Retinal pigment epithelial cell (primary cell): Measurements from ENCODE around the gene DYNLRB1.
"Not testable (repeated sequence)": the region's sequence is repeated elsewhere in the genome, so short reads cannot be mapped to it uniquely, and the experiment has no call there.

Experiments
- DNase-seq: peaks from one replicate; pipeline ENCODE4 v3.0.0-alpha.2; 2010; ENCODE audit warnings: low read depth
- H3K4me3 ChIP-seq: 2 replicates; pipeline ENCODE4 v1.5.1; 2011; ENCODE audit warnings: mild to moderate bottlenecking, low read length, control low read depth, moderate library complexity
- CTCF ChIP-seq: conservative IDR thresholded peaks from 2 replicates; pipeline ENCODE4 v1.5.1; 2011; ENCODE audit warnings: low read depth, low read length, control low read depth, inconsistent platforms

Gene DYNLRB1

GRCh38 chr20:34500823-34501222 is 15.4 kb upstream of the DYNLRB1 start:
- no peak overlapping the region for H3K4me3 ChIP-seq
- TF ChIP-seq CTCF = no peak
- DNase-seq = no peak

- no peak overlapping the region for H3K4me3 ChIP-seq
- no peak for DNase-seq
- TF ChIP-seq CTCF = no peak
Measured at GRCh38 chr20:34506480-34506879, 9.7 kb upstream of the DYNLRB1 start.

- DNase-seq = no peak
- no peak overlapping the region for H3K4me3 ChIP-seq
- no peak for TF ChIP-seq CTCF
Measured at GRCh38 chr20:34507702-34508413, 8.4 kb upstream of the DYNLRB1 start.

- TF ChIP-seq CTCF = no peak
Measured at GRCh38 chr20:34510575-34510974, 5.6 kb upstream of the DYNLRB1 start.

GRCh38 chr20:34511891-34512265 is 4.3 kb upstream of the DYNLRB1 start:
- DNase-seq = no peak
- H3K4me3 ChIP-seq = no peak overlapping the region
- TF ChIP-seq CTCF = no peak

More at GRCh38 chr20:34510575-34510974, 5.6 kb upstream of the DYNLRB1 start:
- no peak for DNase-seq
- no peak overlapping the region for H3K4me3 ChIP-seq

- H3K4me3 ChIP-seq = no peak overlapping the region
- TF ChIP-seq CTCF = no peak
- DNase-seq = no peak
Measured at GRCh38 chr20:34512266-34512954, 3.8 kb upstream of the DYNLRB1 start.

GRCh38 chr20:34512955-34513419 is 3.2 kb upstream of the DYNLRB1 start:
- no peak for TF ChIP-seq CTCF
- no peak overlapping the region for H3K4me3 ChIP-seq
- no peak for DNase-seq

- not testable (repeated sequence) for DNase-seq, H3K4me3 ChIP-seq
Measured at GRCh38 chr20:34514034-34514433, 2.2 kb upstream of the DYNLRB1 start.
